NCI-H2107 treated with DMSO at 0.1 percent for 48 hours (cell line): Measurements from ENCODE around the gene CUTA.
"Not testable (repeated sequence)": the region's sequence is repeated elsewhere in the genome, so short reads cannot be mapped to it uniquely, and the experiment has no call there.

Source experiments
- DNase-seq: peaks from one replicate; lab custom pipeline; 2025; ENCODE audit not compliant: unreplicated experiment; lab: John Stamatoyannopoulos, UW

Gene CUTA

GRCh38 chr6:33407132-33407718, 10.7 kb downstream of the CUTA start:
- no peak for DNase-seq

- DNase-seq, result no peak
Measured at GRCh38 chr6:33406126-33406525, 11.8 kb downstream of the CUTA start.

GRCh38 chr6:33405386-33405940, 12.4 kb downstream of the CUTA start:
- no peak for DNase-seq

GRCh38 chr6:33404884-33405283, 13.0 kb downstream of the CUTA start:
- DNase-seq, result no peak

- DNase-seq, result not testable (repeated sequence)
Measured at GRCh38 chr6:33399881-33400280, 18.0 kb downstream of the CUTA start.

GRCh38 chr6:33398601-33399000, 19.3 kb downstream of the CUTA start:
- not testable (repeated sequence) for DNase-seq

- no peak for DNase-seq
Measured at GRCh38 chr6:33397541-33397940, 20.4 kb downstream of the CUTA start.

- DNase-seq, result no peak
Measured at GRCh38 chr6:33392979-33393378, 24.9 kb downstream of the CUTA start.

GRCh38 chr6:33392595-33392948, 25.3 kb downstream of the CUTA start:
- DNase-seq, result no peak

- no peak for DNase-seq
Measured at GRCh38 chr6:33391922-33392594, 25.8 kb downstream of the CUTA start.

GRCh38 chr6:33391278-33391921, 26.5 kb downstream of the CUTA start, which contains the start of gene KIFC1:
Gene KIFC1 (plus strand): TSS chr6:33391823. CDS start chr6:33391986, 163 bp downstream.
- DNase-seq, result peak; percentile 99

- no peak for DNase-seq
Measured at GRCh38 chr6:33390767-33391277, 27.1 kb downstream of the CUTA start.

- DNase-seq, result no peak
Measured at GRCh38 chr6:33390173-33390572, 27.7 kb downstream of the CUTA start.

GRCh38 chr6:33384581-33385020, 33.3 kb downstream of the CUTA start:
- no peak for DNase-seq

- no peak for DNase-seq
Measured at GRCh38 chr6:33383427-33384185, 34.3 kb downstream of the CUTA start.

GRCh38 chr6:33380272-33380981, 37.5 kb downstream of the CUTA start:
- DNase-seq, result no peak

GRCh38 chr6:33379184-33379583, 38.7 kb downstream of the CUTA start:
- not testable (repeated sequence) for DNase-seq

- no peak for DNase-seq
Measured at GRCh38 chr6:33377171-33377570, 40.7 kb downstream of the CUTA start.

GRCh38 chr6:33375143-33375671, 42.7 kb downstream of the CUTA start:
- no peak for DNase-seq
